GM20000 (cell line): ENCODE measurements around the gene TMEM187.
A peak's percentile ranks its signal among the peaks of the same experiment; 100 is the strongest.

Experiments used
- DNase-seq: peaks from one replicate; pipeline ENCODE4 v3.0.0; 2012; ENCODE audit warnings: low spot score
- TF ChIP-seq, protein P1 (sequence below): IDR thresholded peaks from 2 replicates; pipeline ENCODE4 v1.5.1; 2012; ENCODE audit warnings: mild to moderate bottlenecking, control low read depth; ENCODE audit errors: extremely low read depth, missing control alignments

TMEM187 gene

DNA sequence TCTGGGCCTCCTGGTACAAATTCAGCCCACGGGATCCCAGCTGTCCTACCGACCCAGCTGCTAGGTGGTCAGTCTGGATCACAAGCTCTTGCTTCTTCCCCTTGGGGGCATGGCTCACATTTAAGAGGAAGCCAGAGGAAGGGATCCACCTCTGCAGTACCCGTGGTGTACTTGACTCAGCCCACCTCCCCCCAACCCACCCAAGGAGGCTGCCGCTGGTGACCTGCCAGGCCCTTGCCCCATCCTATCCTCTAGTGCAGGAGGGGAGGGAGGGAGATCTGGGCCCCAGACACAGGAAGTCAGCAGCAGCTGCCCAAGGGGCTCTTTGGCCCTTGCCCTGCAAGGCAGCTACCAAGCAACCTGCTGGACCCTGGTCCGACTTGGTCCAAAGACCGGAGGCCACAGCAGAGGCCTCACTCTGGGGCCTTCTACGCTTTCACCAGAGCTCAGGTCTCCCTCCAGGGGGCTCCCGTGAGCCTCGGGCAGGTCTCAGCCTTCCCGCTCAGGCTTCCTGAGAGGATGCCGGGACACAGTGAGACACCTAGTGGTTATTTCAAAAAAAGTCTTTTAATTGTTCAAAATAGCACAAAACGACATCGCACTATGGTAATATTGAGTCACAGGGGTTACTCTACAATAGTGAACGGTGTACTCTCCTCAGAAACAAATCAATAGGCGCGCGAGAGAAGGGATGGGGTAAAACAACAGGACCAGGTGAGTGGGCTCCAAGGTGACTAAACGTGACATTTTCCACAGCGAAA is 25.4 kb upstream of the TMEM187 start:
- TF ChIP-seq, protein P1, sequence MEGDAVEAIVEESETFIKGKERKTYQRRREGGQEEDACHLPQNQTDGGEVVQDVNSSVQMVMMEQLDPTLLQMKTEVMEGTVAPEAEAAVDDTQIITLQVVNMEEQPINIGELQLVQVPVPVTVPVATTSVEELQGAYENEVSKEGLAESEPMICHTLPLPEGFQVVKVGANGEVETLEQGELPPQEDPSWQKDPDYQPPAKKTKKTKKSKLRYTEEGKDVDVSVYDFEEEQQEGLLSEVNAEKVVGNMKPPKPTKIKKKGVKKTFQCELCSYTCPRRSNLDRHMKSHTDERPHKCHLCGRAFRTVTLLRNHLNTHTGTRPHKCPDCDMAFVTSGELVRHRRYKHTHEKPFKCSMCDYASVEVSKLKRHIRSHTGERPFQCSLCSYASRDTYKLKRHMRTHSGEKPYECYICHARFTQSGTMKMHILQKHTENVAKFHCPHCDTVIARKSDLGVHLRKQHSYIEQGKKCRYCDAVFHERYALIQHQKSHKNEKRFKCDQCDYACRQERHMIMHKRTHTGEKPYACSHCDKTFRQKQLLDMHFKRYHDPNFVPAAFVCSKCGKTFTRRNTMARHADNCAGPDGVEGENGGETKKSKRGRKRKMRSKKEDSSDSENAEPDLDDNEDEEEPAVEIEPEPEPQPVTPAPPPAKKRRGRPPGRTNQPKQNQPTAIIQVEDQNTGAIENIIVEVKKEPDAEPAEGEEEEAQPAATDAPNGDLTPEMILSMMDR = peak; percentile 55
- DNase-seq = peak; percentile 85

DNA sequence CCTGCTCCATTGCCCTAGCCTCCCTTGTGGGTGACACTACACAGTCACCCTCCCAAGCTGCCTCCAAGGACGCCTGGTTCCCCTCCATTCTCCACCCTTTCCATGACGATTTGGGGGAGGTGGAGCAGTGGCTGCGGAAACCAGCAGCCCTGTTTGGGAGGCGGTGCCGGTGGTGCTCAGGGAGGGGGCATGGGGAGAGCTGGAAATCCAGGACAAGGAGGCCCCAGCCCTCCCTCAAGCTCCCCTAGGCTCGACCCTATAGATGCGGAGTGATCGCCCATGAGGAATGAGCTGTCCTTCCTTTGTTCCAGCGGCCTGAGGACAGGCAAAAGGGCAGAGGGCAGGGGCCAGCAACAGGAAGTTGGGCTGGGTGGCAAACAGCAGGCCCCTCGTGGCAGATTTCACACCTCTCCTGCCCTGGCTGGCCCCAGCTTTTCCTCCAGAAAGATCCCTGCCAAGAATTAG is 24.5 kb upstream of the TMEM187 start:
- no peak for DNase-seq
- TF ChIP-seq, protein P1 = no peak

DNA sequence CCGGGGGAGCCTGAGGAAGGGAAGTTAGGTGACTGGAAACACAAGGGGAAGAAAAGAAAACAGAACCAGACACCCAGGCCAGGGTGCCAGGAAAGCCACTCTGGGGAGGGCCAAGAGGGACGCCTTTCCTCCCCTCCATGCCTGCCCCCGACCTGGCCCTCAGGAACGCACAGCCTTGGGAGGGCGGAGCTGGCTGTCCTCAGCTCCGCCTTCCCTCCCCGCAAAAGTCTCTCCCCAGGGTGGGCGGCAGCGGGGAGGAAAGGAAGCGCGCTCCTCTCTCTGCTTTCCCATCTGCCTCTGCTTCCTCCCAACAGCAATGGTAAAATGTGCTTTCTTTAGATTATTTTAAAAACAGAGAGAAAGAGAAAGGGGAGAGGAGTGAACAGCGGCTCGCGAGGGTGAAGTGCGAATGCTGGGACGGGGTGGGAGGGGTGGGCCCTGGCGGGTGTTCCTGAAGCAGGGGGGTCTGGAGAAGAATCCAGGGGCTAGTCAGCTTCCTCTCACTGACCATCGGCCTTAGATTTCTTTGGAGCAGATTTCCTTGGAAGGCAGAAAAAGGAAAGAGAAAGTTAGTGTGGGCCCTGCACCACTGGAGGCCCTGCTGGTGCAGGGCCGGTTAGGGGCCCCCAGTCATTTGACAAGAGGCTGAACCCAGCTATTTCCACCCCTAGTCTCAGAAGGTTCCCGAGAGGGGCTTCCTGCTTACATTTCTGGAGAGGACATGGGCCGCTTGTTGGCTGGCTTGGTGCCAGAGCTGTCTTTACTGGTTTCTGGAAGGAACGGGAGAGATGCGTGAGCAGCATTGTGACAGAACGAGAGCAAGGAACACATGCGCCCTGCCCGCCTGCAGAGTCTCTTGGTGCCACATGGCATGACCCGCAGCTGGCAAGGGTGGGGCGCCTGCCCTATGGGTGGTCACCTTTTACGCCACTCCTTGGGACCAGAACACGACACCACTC is 23.4 kb upstream of the TMEM187 start:
- no peak for DNase-seq
- TF ChIP-seq, protein P1 = no peak

DNA sequence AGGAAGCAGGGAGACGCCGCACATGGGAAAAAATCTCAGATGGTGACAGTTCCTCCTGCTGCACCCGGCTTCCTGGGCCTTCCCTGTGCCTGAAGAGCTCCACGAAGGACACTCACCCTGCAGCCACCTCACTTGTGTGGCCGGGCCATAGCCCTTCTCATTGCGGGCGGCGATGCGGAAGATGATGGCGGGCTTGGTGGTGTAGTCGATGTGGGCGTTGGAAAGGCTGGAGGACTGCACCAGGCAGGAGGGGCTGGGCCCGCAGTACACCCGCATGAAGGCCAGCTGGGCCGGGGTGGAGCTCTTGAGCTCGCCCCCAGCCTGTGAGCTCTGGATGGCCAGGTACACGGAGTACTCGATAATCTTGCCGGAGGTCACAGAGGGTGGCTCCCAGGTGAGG is 22.4 kb upstream of the TMEM187 start:
- TF ChIP-seq, protein P1 = no peak
- DNase-seq = no peak

DNA sequence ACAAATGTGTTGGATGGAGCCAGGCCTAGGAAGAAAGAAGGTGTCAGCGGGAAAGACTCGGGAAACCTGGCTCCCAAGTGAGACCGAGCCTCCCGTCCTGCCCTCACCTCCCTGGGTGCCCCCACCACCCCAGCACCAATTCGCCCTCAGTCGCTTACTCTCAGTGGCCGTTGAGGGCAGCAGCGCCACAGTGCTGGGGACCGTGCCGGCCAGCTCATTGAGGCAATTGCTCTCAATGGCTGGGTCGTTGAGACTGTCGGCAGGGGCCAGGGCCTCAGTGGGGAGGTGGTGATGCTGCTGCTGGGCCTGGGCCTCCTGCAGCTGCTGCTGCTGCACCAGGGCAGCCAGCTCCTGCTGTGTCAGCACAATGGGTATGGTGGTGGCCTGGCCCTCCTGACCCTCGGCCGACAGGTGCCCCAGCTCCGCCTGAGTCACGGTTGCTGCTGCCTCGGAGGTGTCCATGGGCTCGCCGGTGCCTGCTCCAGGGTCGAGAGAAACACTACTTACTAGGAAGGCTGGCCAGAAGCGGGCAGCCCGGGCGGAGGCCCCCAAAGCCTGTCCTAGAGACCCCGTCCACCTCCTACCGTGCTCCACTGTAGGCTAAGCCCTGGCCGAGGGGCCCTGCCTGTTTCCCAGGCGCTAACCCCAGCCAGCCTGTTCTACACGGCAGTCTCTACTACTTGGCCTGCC is 20.7 kb upstream of the TMEM187 start:
- TF ChIP-seq, protein P1 = no peak
- no peak for DNase-seq

DNA sequence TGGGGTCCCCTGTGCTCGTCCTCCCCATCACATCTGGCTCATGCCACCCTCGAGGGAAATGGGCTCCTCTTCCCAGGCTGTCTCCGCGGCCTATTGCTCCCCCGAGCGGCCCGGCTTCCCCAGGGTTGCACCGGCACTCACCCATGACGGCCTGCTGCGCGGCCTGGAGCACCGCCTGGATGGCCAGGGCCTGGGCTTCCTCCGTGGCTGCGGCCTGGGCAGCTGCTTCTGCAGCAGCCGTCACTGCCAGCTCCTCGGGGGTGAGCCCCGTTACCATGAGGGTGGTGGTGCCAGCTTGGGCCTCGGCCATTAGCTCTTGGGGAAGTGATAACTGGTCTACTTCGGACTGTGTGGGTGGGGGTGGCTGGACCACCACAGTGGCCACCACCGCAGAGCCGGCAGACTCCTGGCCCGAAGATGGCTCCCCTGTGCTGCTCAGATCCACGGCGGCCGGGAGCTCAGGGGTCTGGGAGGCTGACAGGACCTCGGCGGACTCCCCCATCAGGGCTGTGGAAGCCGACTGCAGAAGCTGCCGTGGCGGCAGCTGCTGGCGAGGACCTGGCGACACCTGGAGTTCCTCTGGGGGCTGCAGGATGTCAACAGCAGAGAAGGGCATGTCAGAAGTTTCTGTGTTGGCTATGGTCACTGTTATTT is 20.1 kb upstream of the TMEM187 start:
- no peak for DNase-seq
- TF ChIP-seq, protein P1 = no peak
